Lung (tissue), 12 donors: Measurements from ENCODE around the gene ERFE. TPM values are rescaled to one million over a fixed set of nuclear protein-coding genes. Genes with fewer than 3 reads are reported as not detected.

Experiments used
- ATAC-seq: fragments of 200-7000 bp; cut with Tn5 transposase; one replicate; pipeline ENCODE4 v1.9.1; 2020; ENCODE audit warnings: moderate number of reproducible peaks; ENCODE audit not compliant: insufficient read depth, low FRiP score
- DNase-seq, 3 donors: peaks; one replicate each; pipeline ENCODE4 v3.0.0-alpha.2; 2013 to 2017
- H3K27ac ChIP-seq, 2 donors: one replicate each; pipeline ENCODE4 v1.5.1; 2013; ENCODE audit warnings: mild to moderate bottlenecking in 2 of 2, moderate library complexity in 2 of 2, control low read depth in 1 of 2, inconsistent platforms in 1 of 2, low read depth in 1 of 2, low read length in 1 of 2
- H3K27me3 ChIP-seq, 3 donors: one replicate each; pipeline ENCODE4 v1.5.1; 2013; ENCODE audit warnings: low read length in 2 of 3; ENCODE audit not compliant: control insufficient read depth in 3 of 3, insufficient read depth in 3 of 3
- H3K36me3 ChIP-seq, 4 donors: one replicate each; pipeline ENCODE4 v1.5.1; 2013; ENCODE audit warnings: low read length in 4 of 4, mild to moderate bottlenecking in 1 of 4, moderate library complexity in 1 of 4; ENCODE audit not compliant: control insufficient read depth in 4 of 4, insufficient read depth in 4 of 4
- H3K4me1 ChIP-seq, 5 donors: one replicate each; pipeline ENCODE4 v1.5.1; 2013; ENCODE audit warnings: low read length in 5 of 5, mild to moderate bottlenecking in 2 of 5, moderate library complexity in 1 of 5; ENCODE audit not compliant: control insufficient read depth in 5 of 5, insufficient read depth in 5 of 5
- H3K4me3 ChIP-seq: one replicate; pipeline ENCODE4 v1.5.1; 2013; ENCODE audit warnings: mild to moderate bottlenecking, control low read depth, moderate library complexity
- H3K9ac ChIP-seq, 2 donors: one replicate each; pipeline ENCODE4 v1.5.1; 2013; ENCODE audit warnings: low read length in 2 of 2, control low read depth in 1 of 2; ENCODE audit not compliant: insufficient read depth in 1 of 2
- H3K9me3 ChIP-seq, 4 donors: one replicate each; pipeline ENCODE4 v1.5.1; 2013; ENCODE audit warnings: low read length in 3 of 4, mild to moderate bottlenecking in 1 of 4, moderate library complexity in 1 of 4; ENCODE audit not compliant: control insufficient read depth in 4 of 4, insufficient read depth in 3 of 4
- CTCF ChIP-seq: IDR thresholded peaks from 2 replicates; pipeline ENCODE4 v1.5.1; 2012; ENCODE audit warnings: mild to moderate bottlenecking; ENCODE audit errors: control extremely low read depth, extremely low read depth
- WGBS, 2 donors: extraction: QIAGEN DNeasy Blood & Tissue Kit; methylation state at CpG; one replicate each; pipeline ENCODE4 v1.1.7; 2013; 5-methylcytosine and 5-hydroxymethylcytosine counted together
- polyA plus RNA-seq, 2 donors: library from polyadenylated mRNA; stranded (reverse); fragments of 200-250 nt; gene quantifications; one replicate each; pipeline ENCODE4 v1.2.1, GENCODE V29; 2013
- total RNA-seq, 2 donors: library from RNA; depleted of rRNA in 1 of 2; stranded (reverse); fragments of >200 nt in 1 of 2; gene quantifications; one replicate each; pipeline ENCODE4 v1.2.1, GENCODE V29; 2014 to 2021
- donor health status: control.
- donor health status: control.
- donor health status: Bipolar disorder and iron deficiency.
- donor health status: healthy.
- donor health status: DM: yes; HTN: yes; CAD: no.

ERFE gene
- total and polyA plus RNA-seq, 4 donors = 0.52 to 0.54 (median 0.54) TPM; not detected in 1

- 87 to 94% methylated on average over 22 of the region's 22 CpGs for WGBS, 2 donors
- no peak for TF ChIP-seq CTCF
These were observed 30.7 kb upstream of the ERFE start for GRCh38 chr2:238128061-238128440.

DNA sequence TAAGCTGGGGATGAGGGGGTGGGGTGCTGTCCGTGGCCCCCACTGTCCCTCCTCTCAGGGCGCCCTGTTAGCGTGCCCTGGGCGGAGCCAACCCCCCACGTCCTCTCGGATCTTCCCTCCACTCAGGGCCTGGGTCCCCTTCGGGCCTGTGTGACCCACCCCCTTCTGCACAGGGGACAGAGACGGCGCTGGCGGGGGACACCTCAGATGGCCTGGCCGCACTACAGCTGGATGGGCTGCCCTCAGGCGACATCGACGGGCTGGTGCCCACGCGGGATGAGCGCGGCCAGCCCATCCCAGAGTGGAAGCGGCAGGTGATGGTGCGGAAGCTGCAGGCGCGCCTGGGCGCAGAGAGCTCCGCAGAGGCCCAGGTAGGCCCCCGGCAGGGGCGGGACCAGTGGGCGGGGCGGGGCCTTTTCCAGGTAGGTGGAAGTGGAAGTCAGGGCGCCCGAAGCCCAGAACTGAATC lies 30.2 kb upstream of the ERFE start:
- Histone ChIP-seq H3K4me1 (peaks cover 0 to 16% (median 4%) of the 10 kb centered on the region in 5 donors), H3K27ac (no peak overlapping the region), H3K27me3 (no peaks in the 10 kb centered on the region), H3K9ac (no peak overlapping the region), H3K4me3 (no peak overlapping the region), H3K36me3 (no peaks in the 10 kb centered on the region), H3K9me3 (peaks cover 0 to 3% (median 0%) of the 10 kb centered on the region in 4 donors)
- DNase-seq (no peak), ATAC-seq (no peak)
- 75 to 79% methylated on average over 30 of the region's 30 CpGs for WGBS, 2 donors
- no peak for TF ChIP-seq CTCF

More at GRCh38 chr2:238128061-238128440, 30.7 kb upstream of the ERFE start:
- Histone ChIP-seq H3K27me3 (no peaks in the 10 kb centered on the region), H3K27ac (no peak overlapping the region), H3K36me3 (no peaks in the 10 kb centered on the region), H3K4me3 (no peak overlapping the region), H3K4me1 (peaks cover 0 to 16% (median 4%) of the 10 kb centered on the region in 5 donors), H3K9me3 (peaks cover 0 to 3% (median 0%) of the 10 kb centered on the region in 4 donors), H3K9ac (no peak overlapping the region)
- DNase-seq (peak in 1 of 3 donors; percentile 26), ATAC-seq (no peak)

- peaks cover 0 to 3% (median 0%) of the 10 kb centered on the region in 4 donors for H3K9me3 ChIP-seq
- H3K4me3 ChIP-seq = no peak overlapping the region
- ATAC-seq (no peak), DNase-seq (no peak)
- H3K9ac ChIP-seq = no peak overlapping the region
- no peaks in the 10 kb centered on the region for H3K27me3 ChIP-seq
- H3K36me3 ChIP-seq = no peaks in the 10 kb centered on the region
- H3K4me1 ChIP-seq = peaks cover 0 to 16% (median 4%) of the 10 kb centered on the region in 5 donors
- 89 to 93% methylated on average over 22 of the region's 22 CpGs for WGBS, 2 donors
- H3K27ac ChIP-seq = no peak overlapping the region
- no peak for TF ChIP-seq CTCF
These were observed 29.4 kb upstream of the ERFE start for GRCh38 chr2:238129166-238130010.
